ENCODE measurements around the gene HSD17B8.

DNA sequence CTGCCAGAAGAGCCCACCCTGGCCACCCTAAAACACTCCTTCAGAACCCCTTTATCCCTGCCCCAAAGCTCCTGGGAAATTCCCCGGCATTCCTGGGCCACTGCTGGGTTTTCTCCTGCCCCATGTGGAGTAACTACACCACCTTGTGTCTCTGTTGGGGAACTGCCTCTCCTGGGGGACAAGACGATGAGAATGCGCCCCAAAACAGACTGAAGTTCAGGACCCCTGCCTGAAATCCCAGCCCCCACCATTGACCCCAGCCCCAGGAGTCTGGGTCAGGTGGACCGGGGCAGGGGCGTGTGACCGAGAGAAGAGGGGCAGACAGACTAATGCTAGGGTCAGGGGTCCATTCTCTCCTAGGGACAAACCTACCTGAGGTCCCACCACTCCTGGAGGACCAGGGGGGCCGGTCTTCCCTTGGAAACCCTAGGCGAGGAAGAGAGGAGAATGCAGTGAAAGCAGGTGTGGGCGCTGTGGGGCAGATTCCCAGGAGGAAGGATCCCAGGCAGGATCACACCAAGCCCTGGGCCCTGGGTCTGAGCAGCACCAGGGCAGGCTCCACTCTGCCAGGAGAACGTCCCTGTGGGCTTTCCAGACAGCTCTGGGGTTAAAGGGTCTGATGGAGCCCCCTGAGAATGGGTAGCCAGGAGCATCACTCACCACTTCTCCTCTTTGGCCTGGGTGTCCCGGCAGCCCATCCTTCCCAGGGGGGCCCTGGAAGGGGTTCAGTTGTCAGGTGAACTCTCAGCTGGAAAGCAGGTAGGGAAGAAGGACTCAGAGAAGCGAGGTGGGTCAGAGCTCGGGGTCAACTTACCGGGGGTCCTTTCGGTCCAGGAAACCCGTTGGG lies 31.5 kb upstream of the HSD17B8 start:
- TF ChIP-seq, protein P1, sequence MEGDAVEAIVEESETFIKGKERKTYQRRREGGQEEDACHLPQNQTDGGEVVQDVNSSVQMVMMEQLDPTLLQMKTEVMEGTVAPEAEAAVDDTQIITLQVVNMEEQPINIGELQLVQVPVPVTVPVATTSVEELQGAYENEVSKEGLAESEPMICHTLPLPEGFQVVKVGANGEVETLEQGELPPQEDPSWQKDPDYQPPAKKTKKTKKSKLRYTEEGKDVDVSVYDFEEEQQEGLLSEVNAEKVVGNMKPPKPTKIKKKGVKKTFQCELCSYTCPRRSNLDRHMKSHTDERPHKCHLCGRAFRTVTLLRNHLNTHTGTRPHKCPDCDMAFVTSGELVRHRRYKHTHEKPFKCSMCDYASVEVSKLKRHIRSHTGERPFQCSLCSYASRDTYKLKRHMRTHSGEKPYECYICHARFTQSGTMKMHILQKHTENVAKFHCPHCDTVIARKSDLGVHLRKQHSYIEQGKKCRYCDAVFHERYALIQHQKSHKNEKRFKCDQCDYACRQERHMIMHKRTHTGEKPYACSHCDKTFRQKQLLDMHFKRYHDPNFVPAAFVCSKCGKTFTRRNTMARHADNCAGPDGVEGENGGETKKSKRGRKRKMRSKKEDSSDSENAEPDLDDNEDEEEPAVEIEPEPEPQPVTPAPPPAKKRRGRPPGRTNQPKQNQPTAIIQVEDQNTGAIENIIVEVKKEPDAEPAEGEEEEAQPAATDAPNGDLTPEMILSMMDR (IDR thresholded peaks at IDR 0.05; ENCODE audit: low read length): peak; percentile 54
- TF ChIP-seq EZH2 (IDR thresholded peaks at IDR 0.05; ENCODE audit: borderline replicate concordance, low read length): no peak

Measured in OCI-LY1 (cell line).